MCF 10A (cell line): ENCODE data around the gene P2RY6. TPM values are rescaled to one million over a fixed set of nuclear protein-coding genes. Genes with fewer than 3 reads are reported as not detected.

Experiments
- BruUV-seq: library from RNA; stranded (reverse); fragments of 400-500 nt; replicated peaks from 2 replicates; lab custom pipeline; 2021; lab: Mats Ljungman, UMichigan
- CTCF ChIA-PET: fragments of 300-600 bp; sonication (Branson Sonifier 250); formaldehyde crosslinking; extraction: SDS; loops from one replicate; lab custom pipeline; 2021; ENCODE audit warnings: antibody characterized with exemption, inconsistent platforms; lab: Yijun Ruan, JAX
- POLR2A ChIA-PET: fragments of 300-600, 350-650 bp; sonication (Branson Sonifier 250); formaldehyde crosslinking; extraction: SDS; loops from one replicate; lab custom pipeline; 2020; ENCODE audit warnings: antibody characterized with exemption, inconsistent platforms; lab: Yijun Ruan, JAX
- DNase-seq: peaks from one replicate; pipeline ENCODE4 v3.0.0-alpha.2; 2018; ENCODE audit not compliant: unreplicated experiment
- H3K27ac Mint-ChIP-seq: one replicate; pipeline ENCODE4 v1.8.0; 2022; ENCODE audit warnings: mild to moderate bottlenecking, low read depth, mixed read lengths; ENCODE audit not compliant: unreplicated experiment
- H3K27me3 Mint-ChIP-seq: one replicate; pipeline ENCODE4 v1.8.0; 2022; ENCODE audit warnings: mixed read lengths; ENCODE audit not compliant: insufficient read depth, unreplicated experiment
- H3K36me3 Mint-ChIP-seq: one replicate; pipeline ENCODE4 v1.8.0; 2022; ENCODE audit warnings: mild to moderate bottlenecking, moderate library complexity, mixed read lengths; ENCODE audit not compliant: insufficient read depth, unreplicated experiment
- H3K4me1 Mint-ChIP-seq: one replicate; pipeline ENCODE4 v1.8.0; 2022; ENCODE audit warnings: mixed read lengths; ENCODE audit not compliant: insufficient read depth, unreplicated experiment
- H3K4me3 Mint-ChIP-seq: one replicate; pipeline ENCODE4 v1.8.0; 2022; ENCODE audit warnings: mild to moderate bottlenecking, moderate library complexity, mixed read lengths; ENCODE audit not compliant: unreplicated experiment
- H3K9me3 Mint-ChIP-seq: one replicate; pipeline ENCODE4 v1.8.0; 2022; ENCODE audit warnings: mixed read lengths; ENCODE audit not compliant: unreplicated experiment
- intact Hi-C: fragments of 100-400 bp; cut with micrococcal nuclease; formaldehyde crosslinking; loops from 2 replicates; pipeline ENCODE4 v1.14.1; 2022
- total RNA-seq: library from RNA; stranded (reverse); gene quantifications from 2 replicates; pipeline ENCODE4 v1.2.3, GENCODE V29; 2022
- TF ChIP-seq, protein P1 (sequence below): fragments of 200-600 bp; IDR thresholded peaks from one replicate; pipeline ENCODE4 v1.8.0; 2022; ENCODE audit warnings: antibody characterized with exemption, mild to moderate bottlenecking; ENCODE audit not compliant: unreplicated experiment

Gene P2RY6
- total RNA-seq, 1 experiment from 2014 or later, result not detected

DNA sequence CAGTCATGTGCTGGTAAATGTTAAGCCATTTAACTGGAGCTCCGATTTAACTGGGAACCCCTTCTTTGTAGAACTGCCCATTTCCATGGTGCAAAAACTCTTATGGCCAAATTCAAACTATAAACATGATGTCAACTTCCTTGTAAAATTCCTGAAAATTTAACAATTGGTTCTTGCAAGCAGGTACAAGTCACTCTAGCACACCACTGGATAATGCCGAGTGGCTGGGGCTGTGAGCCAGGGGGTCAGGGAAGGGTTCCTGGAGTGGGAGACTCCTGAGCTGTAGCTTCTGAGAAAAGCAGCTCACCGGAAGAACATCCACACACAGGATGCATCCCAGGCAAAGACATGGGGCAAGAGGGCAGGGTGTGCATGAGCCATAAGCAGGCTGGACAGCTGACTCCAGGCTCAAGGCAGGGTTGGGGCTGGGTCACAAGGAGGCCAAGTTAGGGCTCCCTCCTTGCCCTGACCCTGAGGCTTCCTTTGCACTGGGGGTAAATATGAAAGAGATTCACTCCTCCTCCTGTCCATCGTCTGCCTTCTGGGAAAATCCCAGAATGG, 35.9 kb upstream of the P2RY6 start:
- DNase-seq, result no peak
- Mint-ChIP-seq H3K36me3 (peaks cover 4% of the 10 kb centered on the region), H3K4me3 (no peak overlapping the region), H3K9me3 (no peaks in the 10 kb centered on the region), H3K4me1 (no peaks in the 10 kb centered on the region), H3K27me3 (no peaks in the 10 kb centered on the region), H3K27ac (no peak overlapping the region)
- CTCF ChIA-PET, result interaction anchor here (0.5 to 14.6 kb wide), 20 partner anchors 8 to 424 kb away, joined by 3 to 238 read pairs (median 5); no protein-coding TSS in a partner anchor
- POLR2A ChIA-PET, result interaction anchor here (0.6 kb wide), 2 partner anchors 27 to 50 kb away, joined by 4 to 5 read pairs; no protein-coding TSS in a partner anchor
- intact Hi-C loops, result no loop called here
- BruUV-seq, result no TSS peak
- TF ChIP-seq, protein P1, sequence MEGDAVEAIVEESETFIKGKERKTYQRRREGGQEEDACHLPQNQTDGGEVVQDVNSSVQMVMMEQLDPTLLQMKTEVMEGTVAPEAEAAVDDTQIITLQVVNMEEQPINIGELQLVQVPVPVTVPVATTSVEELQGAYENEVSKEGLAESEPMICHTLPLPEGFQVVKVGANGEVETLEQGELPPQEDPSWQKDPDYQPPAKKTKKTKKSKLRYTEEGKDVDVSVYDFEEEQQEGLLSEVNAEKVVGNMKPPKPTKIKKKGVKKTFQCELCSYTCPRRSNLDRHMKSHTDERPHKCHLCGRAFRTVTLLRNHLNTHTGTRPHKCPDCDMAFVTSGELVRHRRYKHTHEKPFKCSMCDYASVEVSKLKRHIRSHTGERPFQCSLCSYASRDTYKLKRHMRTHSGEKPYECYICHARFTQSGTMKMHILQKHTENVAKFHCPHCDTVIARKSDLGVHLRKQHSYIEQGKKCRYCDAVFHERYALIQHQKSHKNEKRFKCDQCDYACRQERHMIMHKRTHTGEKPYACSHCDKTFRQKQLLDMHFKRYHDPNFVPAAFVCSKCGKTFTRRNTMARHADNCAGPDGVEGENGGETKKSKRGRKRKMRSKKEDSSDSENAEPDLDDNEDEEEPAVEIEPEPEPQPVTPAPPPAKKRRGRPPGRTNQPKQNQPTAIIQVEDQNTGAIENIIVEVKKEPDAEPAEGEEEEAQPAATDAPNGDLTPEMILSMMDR, result no peak

DNA sequence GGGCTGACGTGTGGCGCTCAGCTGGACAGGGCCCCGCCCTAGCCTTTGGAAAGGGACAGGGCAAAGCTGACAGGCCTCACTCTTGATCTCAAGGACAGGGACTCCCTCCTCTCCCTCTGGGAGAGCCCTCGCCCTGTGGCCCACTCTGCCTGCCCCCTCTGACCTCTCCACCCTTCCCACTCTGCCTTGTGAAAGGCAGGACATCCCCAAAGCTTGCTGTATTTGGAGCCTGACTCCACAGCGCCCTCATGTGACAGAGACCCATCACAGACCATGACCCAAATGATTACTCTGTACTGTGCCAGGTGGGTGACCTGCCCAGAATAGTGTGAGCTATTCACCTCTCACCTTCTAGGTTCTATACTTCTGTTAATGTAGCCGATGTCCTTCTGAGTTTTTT, 35.3 kb upstream of the P2RY6 start:
- Mint-ChIP-seq H3K4me3 (no peak overlapping the region), H3K4me1 (no peaks in the 10 kb centered on the region), H3K27ac (no peak overlapping the region), H3K9me3 (no peaks in the 10 kb centered on the region), H3K36me3 (peaks cover 4% of the 10 kb centered on the region), H3K27me3 (no peaks in the 10 kb centered on the region)
- DNase-seq, result peak; percentile 75
- TF ChIP-seq, protein P1, result peak; percentile 62
- ChIA-PET POLR2A (interaction anchor here (0.5 to 0.6 kb wide), 2 partner anchors 51 to 54 kb away, joined by 3 to 5 read pairs; no protein-coding TSS in a partner anchor), CTCF (interaction anchor here (0.5 to 14.6 kb wide), 21 partner anchors 9 to 406 kb away, joined by 3 to 238 read pairs (median 4); partner anchors contain the start of gene P2RY2)
- BruUV-seq, result no TSS peak
- intact Hi-C loops, result loop anchor here (1.0 kb wide), 1 partner anchor 52 kb away; no protein-coding TSS in a partner anchor

DNA sequence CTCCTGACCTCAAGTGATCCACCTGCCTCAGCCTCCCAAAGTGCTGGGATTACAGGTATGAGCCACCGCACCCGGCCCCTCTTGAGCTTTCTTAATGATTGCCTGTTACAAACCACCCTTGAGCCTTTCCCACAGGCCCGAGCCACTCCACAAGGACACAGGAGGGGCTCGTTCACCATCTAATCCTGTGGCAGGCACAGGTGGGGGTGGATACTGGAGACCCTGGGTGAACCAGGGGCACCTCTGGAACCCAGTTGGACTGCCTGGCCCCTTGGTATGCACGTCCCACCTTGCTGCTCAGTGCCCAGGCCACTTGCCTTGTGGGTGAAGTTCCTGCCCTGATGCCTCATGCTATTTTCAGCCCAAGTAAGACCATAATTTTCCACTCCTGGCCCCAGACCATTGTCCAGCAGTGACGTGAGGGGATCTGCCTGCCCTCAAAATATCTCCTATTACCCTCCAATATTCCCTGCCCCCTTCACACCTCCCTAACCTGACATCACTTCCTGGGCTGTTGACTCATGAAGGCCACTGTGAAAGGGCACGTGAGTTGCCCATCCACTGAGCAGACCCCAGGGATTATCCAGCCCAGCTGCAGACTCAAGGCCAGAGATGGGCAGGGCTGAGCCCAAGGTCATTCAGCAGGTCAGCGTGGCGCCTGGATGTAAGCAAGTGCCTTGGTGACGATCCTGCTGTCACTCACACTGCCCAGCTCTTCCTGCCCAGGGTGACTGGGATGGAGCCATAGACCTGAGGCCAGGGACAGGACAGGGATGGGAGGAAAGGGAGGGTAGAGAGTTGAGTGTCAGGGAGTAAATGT, 34.5 kb upstream of the P2RY6 start:
- Mint-ChIP-seq H3K36me3 (peaks cover 4% of the 10 kb centered on the region), H3K27me3 (no peaks in the 10 kb centered on the region), H3K4me3 (no peak overlapping the region), H3K27ac (no peak overlapping the region), H3K9me3 (no peaks in the 10 kb centered on the region), H3K4me1 (peaks cover 5% of the 10 kb centered on the region)
- no peak for DNase-seq
- ChIA-PET POLR2A (interaction anchor here (0.5 to 0.8 kb wide), 2 partner anchors 53 to 55 kb away, joined by 3 read pairs; no protein-coding TSS in a partner anchor), CTCF (interaction anchor here (0.7 to 14.6 kb wide), 17 partner anchors 9 to 407 kb away, joined by 3 to 238 read pairs (median 6); partner anchors contain the start of gene P2RY2)
- no TSS peak for BruUV-seq
- intact Hi-C loops, result loop anchor here (1.0 kb wide), 1 partner anchor 52 kb away; no protein-coding TSS in a partner anchor
- TF ChIP-seq, protein P1, result no peak
